ENCODE results near the gene DAPK1. TPM values are rescaled to one million over a fixed set of nuclear protein-coding genes. Genes with fewer than 3 reads are reported as not detected.

The DAPK1 gene
- total RNA-seq, 1 donor, result 8.6 TPM

DNA sequence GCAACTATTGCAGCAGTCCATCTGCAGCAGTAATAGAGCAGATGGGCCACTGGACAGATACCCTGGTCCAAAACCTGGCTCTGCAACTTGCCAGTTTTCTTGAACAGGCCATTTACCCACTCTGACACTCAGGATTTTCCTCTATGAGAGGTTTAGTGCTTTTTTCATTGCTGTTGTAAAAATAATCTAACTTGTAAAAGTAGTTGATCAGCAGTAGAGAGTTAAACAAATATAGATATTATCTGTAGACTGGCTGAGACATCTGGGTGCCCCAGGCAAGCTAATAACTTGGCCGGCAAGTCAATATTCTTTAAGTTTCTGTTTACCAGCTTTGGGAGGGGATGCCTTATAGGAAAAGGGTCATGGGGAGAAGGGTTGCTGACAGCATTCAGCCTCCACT, 4.1 kb downstream of the DAPK1 start:
- TF ChIP-seq, protein P1, sequence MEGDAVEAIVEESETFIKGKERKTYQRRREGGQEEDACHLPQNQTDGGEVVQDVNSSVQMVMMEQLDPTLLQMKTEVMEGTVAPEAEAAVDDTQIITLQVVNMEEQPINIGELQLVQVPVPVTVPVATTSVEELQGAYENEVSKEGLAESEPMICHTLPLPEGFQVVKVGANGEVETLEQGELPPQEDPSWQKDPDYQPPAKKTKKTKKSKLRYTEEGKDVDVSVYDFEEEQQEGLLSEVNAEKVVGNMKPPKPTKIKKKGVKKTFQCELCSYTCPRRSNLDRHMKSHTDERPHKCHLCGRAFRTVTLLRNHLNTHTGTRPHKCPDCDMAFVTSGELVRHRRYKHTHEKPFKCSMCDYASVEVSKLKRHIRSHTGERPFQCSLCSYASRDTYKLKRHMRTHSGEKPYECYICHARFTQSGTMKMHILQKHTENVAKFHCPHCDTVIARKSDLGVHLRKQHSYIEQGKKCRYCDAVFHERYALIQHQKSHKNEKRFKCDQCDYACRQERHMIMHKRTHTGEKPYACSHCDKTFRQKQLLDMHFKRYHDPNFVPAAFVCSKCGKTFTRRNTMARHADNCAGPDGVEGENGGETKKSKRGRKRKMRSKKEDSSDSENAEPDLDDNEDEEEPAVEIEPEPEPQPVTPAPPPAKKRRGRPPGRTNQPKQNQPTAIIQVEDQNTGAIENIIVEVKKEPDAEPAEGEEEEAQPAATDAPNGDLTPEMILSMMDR (IDR thresholded peaks at IDR 0.05; ENCODE audit: insufficient read depth, low read depth, low read length), result no peak
- H3K4me3 ChIP-seq (ENCODE audit: low read depth, low read length), result no peak overlapping the region
- DNase-seq (ENCODE audit: low read depth), result peak; percentile 88

DNA sequence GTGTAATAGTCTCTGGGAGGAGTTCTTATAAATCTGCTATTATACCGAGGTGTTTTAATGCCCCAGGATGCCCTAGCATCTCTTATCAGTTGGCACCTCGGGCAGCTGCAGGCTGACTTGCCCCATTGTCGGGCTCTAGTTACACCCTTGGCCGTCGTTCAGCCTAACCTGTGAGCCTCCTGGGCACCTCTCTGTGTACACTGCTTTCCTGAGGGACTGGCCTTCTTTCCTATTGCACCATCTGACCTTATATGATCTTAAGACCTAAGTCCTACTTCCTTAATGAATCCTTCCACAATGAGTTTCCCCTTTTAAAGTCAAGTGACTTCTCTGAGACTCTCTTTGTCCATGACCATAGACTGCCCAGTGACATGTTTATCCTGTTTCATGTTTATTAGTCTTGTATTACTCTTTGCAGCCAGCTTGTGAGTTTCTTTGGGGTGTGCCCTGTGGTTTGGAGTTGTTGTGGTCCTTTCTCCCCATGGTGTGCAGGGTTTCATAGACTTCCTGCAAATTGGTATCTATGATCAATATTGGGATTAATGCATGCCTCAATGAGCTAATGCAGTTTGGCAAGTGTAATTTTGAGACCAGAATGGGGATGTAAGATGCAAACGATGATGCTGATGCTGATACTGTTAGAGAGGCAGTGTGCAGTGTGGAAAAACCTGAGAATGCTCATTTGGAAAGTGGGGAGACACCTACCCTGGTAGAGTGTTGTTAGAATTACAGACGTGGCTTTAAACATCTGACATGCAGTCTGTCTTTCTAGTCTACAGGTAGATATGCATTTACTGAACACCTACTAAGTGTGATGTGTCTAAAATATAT, 4.9 kb downstream of the DAPK1 start:
- H3K4me3 ChIP-seq (ENCODE audit: low read depth, low read length), result no peak overlapping the region
- TF ChIP-seq, protein P1 (IDR thresholded peaks at IDR 0.05; ENCODE audit: insufficient read depth, low read depth, low read length), result no peak
- DNase-seq (ENCODE audit: low read depth), result no peak

DNA sequence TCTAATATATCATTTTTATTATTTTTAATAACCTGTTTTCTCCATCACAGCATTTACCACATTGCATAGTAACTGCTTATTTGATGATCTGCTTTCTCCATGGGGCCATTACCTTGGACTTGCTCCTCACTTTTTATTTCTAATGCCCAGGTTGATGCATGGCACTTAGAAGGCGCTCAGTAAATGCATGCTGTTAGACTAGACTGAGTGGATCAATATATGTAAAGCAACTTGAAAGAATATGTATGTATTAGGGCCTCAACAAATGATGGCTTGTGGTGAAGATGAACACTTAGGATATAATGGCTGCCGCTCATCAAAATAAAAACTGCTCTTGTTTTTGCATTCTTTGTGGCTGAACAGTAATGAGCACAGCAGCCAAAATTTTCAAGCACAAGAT, 5.8 kb downstream of the DAPK1 start:
- no peak overlapping the region for H3K4me3 ChIP-seq (ENCODE audit: low read depth, low read length)
- TF ChIP-seq, protein P1 (IDR thresholded peaks at IDR 0.05; ENCODE audit: insufficient read depth, low read depth, low read length), result no peak
- DNase-seq (ENCODE audit: low read depth), result no peak

DNA sequence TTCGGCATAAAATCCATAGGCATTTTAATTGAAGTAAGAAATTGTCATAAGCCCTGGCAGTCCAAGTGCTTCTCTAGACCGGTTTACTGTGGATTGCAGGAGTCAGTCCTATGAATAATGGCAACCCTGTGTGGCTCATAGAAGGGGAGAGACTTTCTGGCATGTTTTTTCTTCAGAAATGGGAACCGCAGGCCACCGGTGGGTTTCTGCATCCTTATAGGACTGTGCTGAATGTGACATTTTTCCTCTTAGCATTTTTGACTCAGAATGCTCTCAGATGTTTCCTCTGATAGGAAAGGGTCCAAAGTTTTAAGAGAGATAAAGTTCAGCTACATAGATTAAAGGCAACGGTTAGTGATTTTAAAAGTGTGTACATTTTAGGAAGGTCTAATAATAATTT, 6.3 kb downstream of the DAPK1 start:
- TF ChIP-seq, protein P1 (IDR thresholded peaks at IDR 0.05; ENCODE audit: insufficient read depth, low read depth, low read length), result no peak
- no peak for DNase-seq (ENCODE audit: low read depth)
- H3K4me3 ChIP-seq (ENCODE audit: low read depth, low read length), result no peak overlapping the region

DNA sequence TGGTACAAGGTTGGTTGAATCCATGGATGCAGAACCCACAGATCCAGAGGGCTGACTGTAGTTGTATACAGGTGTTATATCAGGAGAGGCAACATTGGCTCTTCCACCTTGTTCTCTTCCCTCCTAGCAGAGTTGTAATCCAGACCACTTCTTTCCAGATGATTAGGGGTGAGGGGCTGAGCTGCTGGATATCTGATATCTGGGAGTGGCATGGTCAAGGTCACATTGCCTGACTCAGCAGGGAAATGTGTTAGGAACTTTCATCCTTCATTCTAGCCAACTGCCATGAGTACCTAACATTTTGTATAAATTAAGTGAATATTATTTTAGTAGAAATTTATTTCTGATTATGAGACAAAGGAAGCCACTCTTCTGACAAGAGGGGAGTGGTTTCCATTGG, 7.3 kb downstream of the DAPK1 start:
- no peak overlapping the region for H3K4me3 ChIP-seq (ENCODE audit: low read depth, low read length)
- no peak for DNase-seq (ENCODE audit: low read depth)
- TF ChIP-seq, protein P1 (IDR thresholded peaks at IDR 0.05; ENCODE audit: insufficient read depth, low read depth, low read length), result no peak

DNA sequence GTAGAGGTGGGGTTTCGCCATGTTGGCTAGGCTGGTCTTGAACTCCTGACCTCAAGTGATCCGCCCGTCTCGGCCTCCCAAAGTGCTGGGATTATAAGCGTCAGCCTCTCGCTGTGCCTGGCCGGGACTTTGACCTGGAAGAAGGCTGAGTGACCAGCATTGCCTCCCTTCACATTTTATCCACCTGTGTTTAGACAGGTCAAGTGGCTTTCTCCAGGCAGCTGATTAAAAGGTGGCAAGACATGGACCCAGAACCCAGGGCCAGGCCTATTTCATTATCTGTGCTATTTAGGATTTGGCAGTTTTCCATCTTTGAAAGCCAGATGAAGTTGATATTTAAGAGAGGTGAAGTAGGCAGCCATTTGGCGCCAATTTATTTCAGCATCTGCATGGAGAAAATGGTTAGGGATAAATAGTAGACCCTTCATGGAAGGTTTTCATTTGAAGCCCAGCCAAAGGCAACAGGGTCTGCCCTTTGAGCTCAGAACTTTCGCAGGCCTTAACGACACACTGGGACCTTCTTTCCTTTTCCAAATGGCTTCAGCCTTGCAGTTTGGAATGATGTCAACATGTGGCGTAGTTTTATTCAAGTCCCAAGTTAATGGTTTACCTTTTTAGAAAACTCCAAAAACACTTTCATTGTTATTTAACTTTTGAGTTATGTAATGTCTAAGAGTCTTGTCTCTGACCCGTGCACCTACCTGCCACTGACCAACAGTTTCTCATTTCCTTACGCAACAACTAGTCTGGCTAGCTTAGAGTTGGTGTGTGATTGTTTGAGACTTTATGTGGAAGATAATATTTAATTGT, 8.4 kb downstream of the DAPK1 start:
- DNase-seq (ENCODE audit: low read depth), result no peak
- H3K4me3 ChIP-seq (ENCODE audit: low read depth, low read length), result no peak overlapping the region
- TF ChIP-seq, protein P1 (IDR thresholded peaks at IDR 0.05; ENCODE audit: insufficient read depth, low read depth, low read length), result no peak
